Activated T-cell treated with anti-CD3 and anti-CD28 coated beads for 24 hours (primary cell): ENCODE measurements around the gene SELENOT.
"Not testable (repeated sequence)": the region's sequence is repeated elsewhere in the genome, so short reads cannot be mapped to it uniquely, and the experiment has no call there.

Experiments
- DNase-seq: peaks from one replicate; pipeline ENCODE4 v3.0.0-alpha.2; 2020; ENCODE audit warnings: low read depth

Gene SELENOT

DNA sequence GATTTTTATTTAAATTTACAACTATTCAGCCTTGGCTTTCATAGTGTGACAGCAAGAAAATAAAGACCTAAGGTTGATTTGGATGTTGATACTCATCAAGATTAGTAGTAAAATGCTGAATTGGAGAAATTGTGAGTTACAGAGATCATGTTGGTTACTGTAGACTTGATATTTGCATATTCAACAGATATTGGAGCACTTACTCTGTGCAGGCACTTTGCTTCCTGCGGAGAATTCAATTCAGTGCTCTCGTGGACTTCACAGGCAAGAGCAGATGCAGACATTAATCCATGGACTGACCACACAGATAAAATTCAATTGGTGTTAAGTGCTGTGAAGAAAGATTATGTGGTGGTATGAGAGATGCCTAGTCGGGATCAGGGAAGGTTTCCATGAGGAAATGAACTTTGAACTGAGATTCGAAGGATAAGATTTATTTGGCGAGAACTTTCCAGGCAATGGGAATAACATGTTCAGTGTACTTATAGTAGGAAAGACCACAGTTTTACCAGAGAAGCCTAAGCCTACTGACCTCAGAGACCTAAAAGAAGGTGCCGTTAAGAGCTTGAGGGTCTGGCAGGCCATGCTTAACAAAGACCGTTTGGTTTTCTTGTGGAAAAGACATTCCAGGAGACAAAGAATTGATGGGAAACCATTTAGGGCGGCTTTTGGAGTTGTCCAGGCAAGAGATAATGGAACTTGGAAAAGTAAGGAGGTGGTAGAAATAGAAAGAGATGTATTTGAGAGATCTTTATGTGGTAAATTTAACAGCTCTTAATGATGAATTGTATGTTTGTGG lies 4.3 kb downstream of the SELENOT start:
- DNase-seq = no peak

DNA sequence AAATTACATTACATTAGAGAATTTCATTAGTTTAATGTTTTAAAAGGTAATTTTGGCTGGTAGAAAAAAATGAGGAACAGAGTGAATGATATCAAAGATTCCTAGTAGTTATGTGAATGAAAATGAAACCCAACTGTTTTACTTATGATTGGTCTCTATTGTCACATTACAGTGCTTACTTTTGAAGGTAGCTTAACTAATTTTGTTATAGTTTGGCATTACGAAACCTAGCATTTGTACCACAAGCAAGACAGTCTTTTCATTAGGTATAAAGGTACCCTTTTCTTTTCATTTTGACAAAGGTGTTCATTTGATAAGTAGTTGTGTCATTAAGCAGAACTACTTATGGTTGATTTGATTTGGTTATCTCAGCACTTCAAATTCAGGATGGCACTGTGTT lies 6.9 kb downstream of the SELENOT start:
- DNase-seq = no peak

DNA sequence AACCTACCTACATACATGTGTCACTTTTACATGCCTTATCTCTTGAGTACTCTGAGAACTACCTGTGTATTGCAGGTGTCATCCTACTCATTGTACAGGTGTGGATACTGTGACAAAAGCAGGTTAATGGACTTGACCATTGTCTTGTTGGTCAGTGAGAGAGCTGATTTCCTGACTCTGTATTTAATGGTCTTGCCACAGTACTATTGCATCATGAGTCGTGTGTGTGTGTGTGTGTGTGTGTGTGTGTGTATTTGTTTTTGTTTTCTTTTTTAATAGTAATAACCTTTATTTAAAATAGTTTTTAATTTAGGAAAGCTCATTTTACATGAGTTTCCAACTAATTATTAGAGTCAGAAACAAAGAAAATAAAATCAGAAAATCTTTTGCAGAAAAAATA lies 7.7 kb downstream of the SELENOT start:
- no peak for DNase-seq

DNA sequence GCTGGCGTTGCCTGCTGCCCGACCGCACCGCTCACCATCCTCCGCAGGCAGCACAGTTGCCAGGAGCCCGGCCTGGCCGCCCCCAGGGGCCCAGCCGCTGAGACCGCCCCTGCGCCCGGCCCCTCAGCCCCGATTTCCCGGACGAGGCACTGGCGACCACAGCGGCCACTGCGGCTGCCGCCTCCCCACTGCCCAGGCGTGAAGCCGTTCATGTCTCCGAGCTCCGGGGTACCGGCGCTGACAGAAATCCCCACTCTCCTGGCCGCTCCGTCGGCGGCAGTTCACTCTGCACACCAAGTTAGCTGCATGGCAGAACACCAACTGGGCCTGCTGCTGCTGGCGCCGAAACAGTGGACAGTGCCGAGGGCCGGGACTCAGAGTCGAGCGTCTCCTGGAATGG lies 8.5 kb downstream of the SELENOT start:
- DNase-seq = no peak

DNA sequence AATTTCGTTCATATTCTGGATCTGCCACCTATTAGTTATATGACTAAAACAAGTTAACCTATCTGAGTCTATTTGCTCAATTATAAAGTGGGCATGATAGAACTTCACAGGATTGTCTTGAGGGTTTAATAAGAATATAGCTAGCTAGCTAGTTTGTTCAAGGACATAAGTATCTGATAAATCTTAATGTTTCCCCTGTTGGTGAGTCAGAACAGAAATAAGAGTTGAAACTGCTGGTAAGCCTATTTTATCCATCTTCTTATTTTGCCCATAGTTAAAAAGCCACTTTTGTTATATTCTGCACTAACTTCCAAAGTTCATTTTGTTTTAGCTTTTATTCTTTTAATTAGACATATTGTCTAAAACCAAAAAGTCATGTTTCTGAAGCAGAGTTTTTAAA lies 9.4 kb downstream of the SELENOT start:
- DNase-seq = no peak

DNA sequence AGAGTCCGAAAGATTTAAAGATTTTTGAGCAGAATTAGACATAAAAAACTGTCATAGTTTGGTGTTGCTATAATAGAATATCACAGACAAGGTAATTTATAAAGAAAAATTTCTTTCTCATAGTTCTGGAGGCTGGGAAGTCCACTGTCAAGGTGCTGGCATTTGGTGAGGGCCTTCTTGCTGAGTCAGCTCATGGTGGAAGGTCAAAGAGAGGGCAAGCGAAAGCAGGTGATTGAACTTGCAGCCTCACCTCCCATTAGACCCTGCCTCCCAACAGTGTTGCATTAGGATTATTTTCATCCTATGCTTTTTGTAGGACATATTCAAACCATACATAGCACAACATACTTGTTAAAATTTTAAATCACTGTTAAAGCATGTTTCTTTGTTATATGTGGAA lies 9.9 kb downstream of the SELENOT start:
- DNase-seq = no peak

DNA sequence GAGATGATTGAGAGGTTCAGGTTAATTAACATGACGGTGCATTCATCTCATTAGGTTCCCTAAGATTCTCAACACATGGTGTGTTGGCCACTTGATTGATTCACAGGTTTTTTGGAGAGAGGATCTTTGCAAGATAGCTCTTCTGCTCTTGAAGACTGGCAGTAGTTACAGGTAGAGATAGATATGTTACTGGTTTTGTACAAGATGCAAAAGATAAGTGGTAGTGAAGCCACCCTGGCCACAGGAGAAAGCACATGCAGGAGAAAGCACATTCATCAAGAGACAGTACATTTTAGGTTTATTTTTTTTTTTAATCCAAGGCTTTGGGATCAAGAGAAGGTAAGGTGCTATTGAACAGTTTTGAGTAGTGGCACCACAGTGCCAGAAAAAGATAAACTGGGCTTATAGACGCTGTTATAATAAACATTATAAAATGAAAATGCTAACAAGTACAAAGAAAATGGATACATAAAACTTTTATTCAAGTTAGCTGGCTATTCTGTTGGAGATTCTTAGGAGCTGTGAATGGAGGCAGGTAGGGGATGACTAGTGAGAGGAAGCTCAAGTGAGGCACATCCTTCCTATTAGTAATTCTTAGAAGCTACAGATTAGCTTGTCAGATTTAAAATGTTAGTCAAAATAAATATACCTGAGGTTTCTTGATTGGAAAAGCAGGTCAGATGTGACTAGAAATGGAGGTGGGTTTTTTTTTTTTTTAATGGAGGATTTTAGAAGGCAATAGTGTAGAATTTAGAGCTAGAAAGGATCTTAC lies 10.8 kb downstream of the SELENOT start:
- DNase-seq = no peak

DNA sequence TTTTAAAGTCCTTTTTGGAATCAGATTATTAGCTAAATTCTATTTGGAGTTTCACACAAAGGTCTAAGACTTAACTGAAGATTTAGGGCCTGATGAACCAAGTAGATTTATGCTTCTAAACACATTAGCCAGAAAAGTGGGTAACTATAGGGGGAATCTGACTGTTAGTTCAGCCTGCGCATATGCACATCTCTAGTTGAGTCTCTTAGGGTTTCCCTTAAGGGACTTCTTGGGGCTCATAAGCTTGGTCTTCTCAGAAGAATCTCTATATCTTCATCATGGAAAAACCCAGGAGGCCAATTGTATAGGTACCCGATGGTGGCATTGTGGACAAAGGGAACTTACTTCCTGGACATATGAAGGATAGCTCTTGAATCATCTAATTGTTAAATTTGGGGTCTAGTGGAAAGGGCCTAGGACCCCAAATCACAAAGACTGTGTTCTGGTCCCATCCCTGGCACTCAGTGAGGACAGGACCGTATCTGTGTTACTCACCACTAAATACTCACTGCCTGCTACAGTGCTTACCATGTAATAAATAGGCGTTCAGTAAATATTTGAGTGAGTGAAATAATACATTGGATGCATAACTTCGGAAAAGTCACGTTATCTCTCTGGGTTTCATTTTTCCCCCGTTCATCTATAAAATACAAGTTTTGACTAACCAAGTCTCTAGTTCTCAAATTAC lies 17.0 kb downstream of the SELENOT start:
- no peak for DNase-seq

DNA sequence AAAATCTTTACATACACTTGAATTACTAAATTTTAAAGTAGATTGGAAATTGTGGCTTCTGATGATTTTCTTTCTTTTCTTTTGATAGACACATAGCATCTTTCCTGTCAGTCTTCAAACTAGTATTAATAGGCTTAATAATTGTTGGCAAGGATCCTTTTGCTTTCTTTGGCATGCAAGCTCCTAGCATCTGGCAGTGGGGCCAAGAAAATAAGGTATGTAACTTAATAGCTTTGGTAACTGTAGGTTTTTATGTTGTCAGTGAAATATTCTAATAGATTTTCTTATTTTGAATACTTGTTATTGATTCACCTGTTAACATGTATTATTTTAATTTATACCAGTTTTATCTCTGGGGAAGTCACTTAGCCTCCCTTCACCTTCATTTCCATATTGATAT lies 19.8 kb downstream of the SELENOT start:
- DNase-seq = not testable (repeated sequence)

DNA sequence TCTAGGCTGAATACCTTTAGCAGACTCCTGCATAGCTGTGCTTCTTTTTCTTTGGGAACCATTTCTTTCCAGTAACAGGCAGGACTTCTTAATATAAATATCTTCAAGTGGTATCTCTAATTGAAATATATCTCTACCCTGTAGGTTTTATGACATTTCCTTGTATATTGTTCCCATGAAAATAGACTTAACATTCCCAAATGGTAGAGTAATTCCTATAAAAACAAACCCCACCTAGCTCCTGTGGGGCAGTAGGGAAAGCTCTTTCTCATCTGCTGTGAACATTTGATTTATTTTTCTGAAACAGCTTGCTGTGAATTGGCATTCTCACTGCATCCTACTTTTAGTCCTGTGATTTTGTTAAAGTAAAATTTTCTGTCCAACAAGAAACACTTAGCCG lies 20.8 kb downstream of the SELENOT start:
- DNase-seq = no peak

DNA sequence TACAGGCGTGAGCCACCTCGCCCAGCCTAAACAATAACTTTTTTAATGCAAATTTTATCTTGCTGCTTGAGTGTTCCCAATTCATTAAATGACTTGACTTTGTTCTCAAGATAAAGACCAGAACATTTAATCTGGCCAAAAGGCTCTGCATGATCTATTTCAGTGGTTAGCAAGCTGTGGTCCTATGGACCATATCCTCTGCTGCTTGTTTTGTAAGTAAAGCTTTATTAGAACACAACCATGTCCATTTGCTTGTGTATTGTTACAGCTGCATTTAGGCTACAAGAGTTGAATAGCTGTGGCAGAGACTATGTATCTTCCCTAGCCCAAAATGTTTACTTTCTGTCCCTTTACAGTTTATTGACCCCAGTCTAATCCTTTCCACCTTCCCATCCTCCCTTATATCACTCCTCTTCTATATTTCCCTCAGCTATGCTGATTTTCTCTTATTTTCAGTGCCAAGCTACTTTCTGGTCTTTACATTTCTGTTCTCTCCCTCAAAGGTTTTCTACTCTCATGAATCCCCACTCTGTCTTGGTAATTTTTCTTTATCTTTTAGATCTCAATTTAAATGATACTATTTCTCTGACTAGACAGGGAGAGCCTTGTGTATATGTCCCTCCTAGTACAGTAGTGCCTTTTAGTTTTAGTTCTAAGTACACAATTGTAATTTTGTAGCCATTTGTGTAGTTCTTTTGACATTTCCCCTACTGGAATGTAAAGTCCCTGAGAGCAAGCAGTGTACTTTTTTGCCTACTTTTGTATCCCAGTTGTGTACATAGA lies 23.2 kb downstream of the SELENOT start:
- no peak for DNase-seq

DNA sequence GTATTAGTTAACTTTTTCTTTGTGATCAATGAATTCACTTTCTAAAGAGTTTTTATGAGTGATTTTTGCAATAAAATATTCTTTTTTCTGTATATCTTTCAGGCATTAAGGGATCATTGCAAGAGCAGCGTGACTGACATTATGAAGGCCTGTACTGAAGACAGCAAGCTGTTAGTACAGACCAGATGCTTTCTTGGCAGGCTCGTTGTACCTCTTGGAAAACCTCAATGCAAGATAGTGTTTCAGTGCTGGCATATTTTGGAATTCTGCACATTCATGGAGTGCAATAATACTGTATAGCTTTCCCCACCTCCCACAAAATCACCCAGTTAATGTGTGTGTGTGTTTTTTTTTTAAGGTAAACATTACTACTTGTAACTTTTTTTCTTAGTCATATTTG lies 24.4 kb downstream of the SELENOT start:
- no peak for DNase-seq

DNA sequence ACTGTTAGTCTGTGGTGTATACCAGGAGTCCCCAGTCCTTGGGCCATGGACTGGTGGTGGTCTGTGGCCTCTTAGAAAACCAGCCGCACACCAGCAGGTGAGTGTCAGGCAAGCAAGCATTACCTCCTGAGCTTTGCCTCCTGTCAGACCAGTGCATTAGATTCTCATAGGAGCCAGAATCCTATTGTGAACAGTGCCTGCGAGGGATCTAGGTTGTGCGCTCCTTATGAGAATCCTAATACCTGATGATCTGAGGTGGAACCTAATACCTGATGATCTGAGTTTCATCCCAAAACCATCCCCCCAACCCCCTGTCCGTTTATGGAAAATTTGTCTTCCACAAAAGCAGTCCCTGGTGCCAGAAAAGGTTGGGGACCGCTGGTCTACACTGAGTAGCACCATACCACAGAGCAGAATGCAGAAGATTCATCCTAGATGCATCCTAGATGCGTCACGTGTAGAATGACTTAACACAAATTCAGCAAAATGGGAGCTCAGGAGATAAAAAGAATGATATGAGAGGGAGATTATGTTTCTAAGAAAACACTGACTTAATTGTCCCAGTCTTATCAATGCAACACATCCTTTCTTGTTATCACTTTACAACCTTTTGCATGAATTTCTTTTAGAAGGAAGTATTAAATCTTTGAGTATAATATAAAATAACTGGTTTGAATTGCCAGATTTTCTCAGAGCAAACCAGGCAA lies 28.5 kb downstream of the SELENOT start:
- DNase-seq = no peak

DNA sequence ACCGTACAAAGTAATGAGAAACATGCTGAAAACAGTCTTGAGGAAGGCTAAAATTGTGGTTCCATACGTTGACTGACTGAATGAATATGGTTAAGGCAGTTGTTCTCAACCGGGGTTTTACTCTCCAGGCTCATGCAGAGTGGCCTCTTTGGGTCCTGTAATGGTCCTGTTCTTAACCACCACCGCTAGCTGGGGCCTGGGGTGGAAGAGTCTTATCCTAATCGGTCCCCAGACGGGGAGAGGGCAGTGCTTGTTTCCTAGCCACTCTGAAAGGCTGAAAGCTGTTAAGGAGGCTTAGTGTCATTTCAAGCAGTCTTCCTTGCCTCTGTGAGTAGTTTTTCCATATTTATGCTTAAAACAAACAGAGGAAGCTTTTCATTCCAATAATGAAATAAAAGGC lies 32.0 kb downstream of the SELENOT start:
- DNase-seq = no peak

DNA sequence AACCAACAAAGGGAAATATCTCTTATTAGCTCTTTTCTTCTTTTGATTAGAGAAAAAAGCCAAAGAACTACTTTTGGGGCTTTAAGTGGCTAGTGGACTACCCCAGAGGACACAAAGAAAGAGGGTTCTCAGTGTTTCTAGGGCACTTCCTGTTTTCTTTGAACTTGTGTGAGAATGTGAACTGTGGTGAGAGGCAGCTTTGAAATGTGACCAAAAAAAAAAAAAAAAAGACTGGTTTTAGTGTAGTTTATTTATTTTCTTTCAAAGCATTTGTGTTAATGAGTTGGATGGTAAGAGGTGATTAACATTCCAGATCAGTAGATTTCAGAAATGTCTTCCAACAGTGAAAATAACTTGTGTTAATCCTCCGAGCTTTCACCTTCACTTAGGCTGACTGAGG lies 32.4 kb downstream of the SELENOT start:
- no peak for DNase-seq

DNA sequence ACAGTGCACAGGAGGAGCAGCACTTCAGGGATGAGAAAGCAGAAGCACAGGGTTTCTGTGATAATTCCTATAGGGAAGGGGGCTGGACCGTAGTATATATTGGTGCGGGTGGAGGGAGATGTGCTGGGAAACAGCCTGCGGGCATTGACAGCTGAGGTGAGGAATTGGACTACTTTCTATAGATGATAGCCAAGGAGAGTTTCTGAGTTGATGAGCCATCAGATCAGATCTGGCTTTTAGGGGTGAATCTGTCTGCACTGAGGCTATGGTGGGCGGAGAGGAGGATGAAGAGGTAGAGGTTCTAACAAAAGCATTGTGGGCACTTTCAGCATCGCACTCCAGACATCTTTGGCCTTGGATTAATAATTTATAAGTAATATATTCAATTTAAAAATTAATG lies 33.1 kb downstream of the SELENOT start:
- DNase-seq = no peak

DNA sequence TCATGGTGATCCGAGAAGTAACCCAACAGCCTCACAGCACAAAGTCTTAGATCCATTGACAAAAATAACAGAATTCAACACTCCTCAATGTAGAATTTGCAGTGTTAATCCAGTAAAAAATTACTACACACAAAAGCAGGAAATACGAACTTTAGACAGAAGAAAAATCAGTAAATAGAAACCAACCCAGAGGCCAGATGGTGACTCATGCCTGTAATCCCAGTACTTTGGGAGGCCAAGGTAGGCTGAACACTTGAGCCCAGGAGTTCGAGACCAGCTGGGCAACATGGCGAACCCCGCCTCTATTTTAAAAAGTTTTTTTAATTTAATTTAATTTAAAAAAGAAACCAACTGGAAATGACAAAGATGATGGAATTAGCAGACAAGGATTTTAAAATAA lies 36.1 kb downstream of the SELENOT start:
- DNase-seq = no peak

DNA sequence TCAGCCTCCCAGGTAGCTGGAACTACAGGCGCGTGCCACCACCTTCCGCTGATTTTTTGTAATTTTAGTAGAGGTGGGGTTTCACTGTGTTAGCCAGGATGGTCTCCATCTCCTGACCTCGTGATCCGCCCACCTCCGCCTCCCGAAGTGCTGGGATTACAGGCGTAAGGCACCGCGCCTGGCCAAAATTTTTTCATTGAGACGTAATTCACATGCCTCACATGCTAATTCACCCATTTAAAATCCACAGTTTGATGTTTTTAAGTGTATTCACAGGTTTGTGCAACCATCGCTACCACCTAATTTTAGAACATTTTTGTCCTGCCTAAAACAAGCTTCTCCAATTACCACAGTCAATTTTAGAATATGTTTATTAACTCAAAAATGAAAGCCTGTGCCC lies 37.1 kb downstream of the SELENOT start:
- no peak for DNase-seq

DNA sequence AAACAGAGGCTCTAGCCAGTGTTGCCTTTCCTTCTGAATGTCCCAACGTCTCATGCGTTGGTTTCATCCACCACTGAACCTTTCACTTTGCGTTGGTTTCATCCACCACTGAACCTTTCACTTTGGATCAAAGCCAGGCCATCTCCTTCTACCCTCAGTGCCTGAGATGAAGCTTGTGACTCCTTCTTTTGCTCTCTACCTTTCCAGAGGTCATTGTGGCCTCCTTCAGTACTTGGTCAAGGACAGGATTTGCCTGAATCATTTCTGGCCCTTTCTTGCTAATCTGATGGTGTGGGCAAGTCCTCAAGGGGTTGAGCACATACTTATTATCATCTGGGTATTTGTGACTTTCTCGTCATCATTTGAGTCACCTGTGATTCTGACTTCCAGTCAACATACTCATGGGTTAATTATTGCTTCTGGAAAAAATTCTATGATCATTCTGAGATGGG lies 50.0 kb downstream of the SELENOT start:
- DNase-seq = no peak

DNA sequence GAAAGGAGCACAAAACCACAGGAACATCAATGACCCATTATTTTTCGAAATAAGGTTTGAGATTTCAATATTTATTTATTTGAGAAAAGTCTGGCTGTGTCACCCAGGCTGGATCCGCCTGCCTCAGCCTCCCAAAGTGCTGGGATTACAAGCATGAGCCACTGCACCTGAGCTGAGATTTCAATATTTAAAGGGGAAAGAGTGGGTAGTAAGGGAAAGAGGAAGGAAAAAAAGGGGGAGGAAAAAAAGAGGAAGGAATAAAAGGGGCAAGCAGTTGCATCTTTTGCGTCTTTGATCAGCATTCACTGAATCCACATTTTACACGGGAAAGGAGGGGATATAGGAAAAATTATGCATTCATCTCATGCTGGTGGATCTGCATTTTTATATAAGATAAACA lies 53.2 kb downstream of the SELENOT start:
- DNase-seq = no peak

DNA sequence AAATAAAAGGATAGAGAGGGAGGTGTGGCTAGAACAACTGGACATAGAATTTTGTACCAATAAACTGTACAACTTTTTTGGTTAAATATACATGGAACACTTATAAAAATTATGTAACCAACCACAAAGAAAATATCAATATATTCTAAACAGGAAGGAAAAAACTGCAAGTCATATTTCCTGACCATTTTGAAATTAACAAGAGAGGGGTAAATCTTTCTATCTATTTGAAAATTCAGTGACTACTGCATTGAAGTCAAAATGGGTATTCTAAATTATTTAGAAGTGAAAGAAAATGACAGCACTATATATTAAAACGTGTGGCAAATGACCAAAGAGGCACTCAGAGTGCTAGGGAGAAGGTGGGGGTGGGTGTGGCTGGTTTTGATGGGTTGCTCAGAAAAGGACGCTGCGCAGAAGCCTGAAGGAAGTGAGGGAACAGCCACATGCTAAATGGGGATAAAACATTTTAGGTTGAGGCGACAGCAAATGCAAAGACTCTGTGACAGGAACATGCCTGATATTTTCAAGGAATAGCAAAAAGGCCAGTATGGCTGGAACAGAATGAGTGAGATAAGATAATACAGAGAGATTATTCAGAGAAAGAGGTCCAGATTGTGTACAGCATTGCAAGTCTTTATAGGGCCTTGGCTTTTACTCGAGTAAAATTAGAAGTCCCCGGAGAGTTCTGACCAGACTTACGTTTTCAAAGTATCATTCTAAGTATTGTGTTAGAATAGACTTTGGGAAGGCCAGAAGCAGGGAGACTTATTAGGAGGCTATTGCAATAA lies 59.5 kb downstream of the SELENOT start:
- DNase-seq = no peak
